Embryonic facial prominence (tissue), 1 donor: ENCODE results near the gene ZNF541.

ENCODE experiments used
- DNase-seq: peaks from one replicate; pipeline ENCODE4 v3.0.0-alpha.2; 2016; ENCODE audit errors: extremely low spot score

The ZNF541 gene, protein sequence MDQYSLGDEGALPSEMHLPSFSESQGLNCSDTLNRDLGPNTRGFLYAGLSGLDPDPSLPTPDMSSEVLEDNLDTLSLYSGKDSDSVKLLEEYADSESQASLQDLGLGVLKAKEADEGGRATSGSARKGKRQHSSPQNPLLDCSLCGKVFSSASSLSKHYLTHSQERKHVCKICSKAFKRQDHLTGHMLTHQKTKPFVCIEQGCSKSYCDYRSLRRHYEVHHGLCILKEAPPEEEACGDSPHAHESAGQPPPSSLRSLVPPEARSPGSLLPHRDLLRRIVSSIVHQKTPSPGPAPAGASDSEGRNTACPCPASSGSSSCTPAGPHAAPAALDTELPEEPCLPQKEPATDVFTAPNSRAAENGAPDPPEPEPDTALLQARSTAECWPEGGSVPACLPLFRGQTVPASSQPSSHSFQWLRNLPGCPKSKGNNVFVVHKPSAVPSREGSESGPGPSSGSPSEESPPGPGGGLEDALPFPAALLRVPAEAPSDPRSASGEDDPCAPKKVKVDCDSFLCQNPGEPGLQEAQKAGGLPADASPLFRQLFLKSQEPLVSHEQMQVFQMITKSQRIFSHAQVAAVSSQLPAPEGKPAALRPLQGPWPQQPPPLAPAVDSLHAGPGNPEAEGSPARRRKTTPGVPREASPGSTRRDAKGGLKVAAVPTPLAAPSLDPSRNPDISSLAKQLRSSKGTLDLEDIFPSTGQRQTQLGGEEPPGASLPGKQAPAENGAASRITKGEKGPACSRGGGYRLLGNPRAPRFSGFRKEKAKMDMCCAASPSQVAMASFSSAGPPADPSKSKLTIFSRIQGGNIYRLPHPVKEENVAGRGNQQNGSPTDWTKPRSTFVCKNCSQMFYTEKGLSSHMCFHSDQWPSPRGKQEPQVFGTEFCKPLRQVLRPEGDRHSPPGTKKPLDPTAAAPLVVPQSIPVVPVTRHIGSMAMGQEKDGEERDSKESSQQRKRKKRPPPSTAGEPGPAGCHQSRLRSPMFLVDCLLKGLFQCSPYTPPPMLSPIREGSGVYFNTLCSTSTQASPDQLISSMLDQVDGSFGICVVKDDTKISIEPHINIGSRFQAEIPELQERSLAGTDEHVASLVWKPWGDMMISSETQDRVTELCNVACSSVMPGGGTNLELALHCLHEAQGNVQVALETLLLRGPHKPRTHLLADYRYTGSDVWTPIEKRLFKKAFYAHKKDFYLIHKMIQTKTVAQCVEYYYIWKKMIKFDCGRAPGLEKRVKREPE (N-terminal part only)

GRCh38 chr19:47573071-47574026, at the start of gene ZNF541:
Gene ZNF541 (minus strand): TSS chr19:47573148. CDS start chr19:47555856, 17,292 bp downstream.
- DNase-seq, result no peak

DNA sequence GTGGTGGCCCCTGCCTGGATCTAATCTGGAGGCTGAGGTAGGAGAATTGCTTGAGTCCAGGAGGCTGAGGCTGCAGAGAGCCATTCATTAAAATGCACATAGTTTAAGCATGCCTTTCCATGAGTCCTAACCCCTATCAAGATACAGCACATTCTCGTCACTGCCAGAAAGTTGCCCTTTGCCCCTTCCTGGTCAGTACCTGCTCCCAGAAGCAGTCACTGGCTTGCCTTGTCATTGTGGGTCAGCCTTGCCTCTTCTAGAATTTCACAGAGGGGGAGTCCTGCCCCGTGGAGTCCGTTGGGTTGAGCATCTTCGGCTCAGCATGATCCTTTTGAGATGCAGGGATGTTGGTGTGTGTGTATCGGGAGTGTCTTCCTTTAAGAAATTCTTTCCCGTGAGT, 46.8 kb upstream of the ZNF541 start:
- DNase-seq, result no peak

DNA sequence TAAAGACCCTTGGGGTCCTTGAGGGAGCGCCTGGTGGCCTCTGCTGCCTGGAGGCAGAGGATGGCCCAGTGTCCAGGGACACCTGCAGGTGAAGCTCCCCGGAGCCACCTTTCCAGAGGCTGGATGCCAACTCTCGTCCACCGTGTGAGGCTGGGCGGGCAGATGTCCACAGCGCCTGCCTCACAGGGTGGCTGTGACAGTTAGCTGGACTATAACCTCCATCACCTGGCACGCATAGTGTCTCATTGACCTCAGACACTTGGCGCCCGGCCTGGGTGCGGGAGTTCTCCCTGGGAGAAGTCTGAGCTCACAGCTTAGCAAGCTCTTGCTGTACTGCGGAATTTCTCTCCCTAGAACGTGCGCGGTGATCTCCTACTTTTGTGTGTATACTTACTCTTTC, 45.8 kb upstream of the ZNF541 start:
- no peak for DNase-seq

DNA sequence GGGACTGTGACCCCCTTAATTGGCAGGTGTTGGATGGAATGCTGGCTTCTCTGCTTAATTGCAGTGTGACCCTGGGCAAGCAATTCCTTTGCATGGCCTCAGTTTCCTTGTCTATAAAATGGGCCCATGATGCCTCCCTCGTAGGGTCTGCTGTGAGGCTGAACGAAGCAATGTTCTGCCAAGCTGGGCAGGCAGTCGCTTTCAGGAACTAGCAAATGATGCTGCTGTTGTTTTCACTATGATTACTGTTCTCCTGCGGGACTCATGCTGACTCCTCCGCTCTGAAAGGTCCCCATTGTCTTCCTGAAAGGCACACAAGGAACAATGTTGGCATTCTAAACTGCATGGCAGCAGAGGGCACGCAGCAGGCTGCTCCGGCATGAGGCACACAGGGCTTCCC, 42.8 kb upstream of the ZNF541 start:
- no peak for DNase-seq

GRCh38 chr19:47615230-47615629, 42.3 kb upstream of the ZNF541 start:
- no peak for DNase-seq

DNA sequence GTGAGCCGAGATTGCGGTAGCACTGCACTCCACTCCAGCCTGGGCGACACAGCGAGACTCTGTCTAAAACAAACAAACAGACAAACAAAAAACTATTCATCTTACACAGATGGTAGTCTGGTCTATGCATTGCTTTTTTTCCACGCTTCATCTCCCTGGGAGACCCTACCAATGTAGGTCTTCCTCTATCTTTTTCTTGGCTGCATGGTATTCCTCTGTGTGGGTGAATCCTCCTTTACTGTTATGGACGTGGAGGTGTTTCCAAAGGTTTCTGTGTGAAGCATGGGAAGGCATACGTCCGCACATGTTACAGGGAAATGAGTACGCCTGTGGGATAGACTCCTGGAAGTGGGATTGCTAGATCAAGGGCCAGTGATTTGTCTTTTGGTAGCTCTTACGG, 41.6 kb upstream of the ZNF541 start:
- DNase-seq, result no peak

- DNase-seq, result no peak
Observed at GRCh38 chr19:47614021-47614295, 41.0 kb upstream of the ZNF541 start.

DNA sequence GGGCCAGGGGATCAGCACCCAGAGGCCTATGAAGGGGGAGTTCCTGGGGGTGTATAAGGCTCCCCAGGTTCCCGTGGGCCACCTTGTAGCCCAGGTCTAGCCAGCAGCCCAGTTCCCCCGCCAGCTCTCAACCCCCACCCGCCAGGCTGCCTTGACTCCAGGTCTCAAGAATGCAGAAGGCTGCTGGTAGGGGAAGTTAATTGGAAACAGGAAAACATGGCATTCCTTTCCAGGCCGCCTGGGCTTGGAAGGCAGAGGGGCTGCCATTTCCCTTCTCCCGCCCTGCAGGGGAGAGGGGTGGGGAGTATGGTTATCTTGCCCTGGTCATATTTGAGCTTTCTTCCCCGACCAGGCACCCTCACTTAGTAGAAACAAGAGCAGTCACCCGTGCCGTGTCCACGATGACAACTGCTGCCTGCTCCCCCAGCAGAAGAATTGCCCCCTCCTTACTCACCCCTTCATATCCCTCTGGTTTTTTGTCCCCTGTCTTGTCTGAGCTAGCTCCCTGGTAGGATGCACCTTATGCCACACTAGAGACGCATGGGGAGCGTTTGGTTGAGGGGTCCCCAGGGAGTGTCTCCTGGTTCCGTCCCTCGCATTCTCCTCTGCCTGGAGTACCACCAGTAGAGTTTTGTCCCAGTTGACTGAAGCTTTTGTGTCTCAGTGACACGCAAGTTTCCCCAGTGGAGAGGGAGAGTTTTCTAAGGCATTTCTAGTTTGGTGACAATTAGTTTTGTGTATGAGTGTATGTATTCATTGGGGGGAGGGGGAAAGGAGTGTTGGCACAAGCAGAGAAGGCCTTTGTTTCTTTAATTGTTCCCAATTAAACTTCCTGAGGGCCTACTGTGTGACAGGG, 40.4 kb upstream of the ZNF541 start:
- DNase-seq, result peak; percentile 70

DNA sequence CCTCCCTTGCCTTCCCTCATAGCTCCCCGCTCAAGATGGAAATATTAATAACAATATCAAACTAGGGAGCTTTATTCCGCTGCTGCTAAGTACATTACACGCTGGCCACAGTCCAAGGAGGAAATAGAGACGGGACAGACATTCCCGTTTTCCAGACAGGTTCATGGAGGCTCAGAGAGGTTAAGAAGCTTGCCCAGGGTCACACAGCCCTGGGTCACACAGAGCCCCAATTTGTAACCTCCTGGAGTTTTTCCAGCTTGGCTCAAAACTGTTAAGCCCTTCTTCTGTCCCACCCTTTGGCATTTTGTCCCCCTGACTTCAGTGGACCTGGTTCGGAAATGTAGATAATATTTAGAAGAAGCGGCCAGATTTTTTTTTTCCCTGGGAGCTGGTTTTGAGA, 38.0 kb upstream of the ZNF541 start:
- DNase-seq, result no peak

DNA sequence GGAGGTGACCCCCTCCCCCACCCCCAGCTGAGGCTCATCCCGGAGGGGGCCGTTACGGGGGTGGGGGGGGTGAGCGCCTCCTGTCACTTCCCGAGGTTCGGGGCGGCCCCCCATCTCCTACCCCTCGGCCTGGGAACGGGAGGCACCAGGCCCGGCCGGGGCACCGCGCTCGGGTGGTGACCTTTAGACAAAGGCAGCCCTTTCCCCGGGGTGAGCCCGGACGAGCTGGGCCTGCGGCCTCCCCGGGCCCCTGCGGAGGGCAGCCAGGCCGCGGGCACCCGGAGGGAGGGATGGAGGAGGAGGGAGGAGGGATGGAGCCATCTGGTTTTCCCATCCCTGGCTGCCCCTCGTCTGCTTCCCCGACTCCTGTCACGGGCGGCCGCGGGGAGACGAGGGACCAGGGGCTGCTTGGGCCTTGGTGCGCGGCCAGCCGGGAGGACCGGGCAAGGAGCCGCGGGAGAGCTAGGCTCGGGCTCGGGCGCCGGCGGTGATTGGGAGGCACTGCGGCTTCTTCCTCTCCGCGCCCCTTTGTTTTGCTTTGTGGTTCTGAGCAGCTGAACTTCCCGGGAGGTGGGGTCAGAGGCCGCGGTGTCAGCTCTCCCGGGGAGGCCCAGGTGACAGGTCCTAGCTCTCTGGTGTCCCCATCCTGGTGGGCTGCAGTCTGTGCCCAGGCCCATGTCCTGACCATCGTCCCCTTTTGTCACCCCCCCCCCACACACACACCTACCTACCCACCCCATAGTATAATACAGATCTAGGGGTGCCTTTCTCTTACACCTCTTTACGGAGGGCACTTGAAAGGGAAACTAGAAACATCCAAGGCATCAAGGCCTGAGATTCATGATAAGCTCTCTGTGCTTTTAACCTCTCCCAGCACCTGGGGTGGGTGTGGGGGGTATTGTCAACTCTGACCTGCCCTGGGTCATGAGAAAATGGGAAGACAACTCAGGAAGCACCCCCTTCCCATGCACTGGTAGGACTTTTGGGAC, 37.3 kb upstream of the ZNF541 start:
- no peak for DNase-seq

GRCh38 chr19:47608969-47609905, 36.3 kb upstream of the ZNF541 start, which contains the start of gene BICRA:
Gene BICRA (plus strand): TSS chr19:47609134. CDS start chr19:47673575, 64,441 bp downstream.
- peak; percentile 83 for DNase-seq

GRCh38 chr19:47608074-47608918, 35.3 kb upstream of the ZNF541 start:
- peak; percentile 90 for DNase-seq

GRCh38 chr19:47607564-47608073, 34.7 kb upstream of the ZNF541 start:
- no peak for DNase-seq

- no peak for DNase-seq
Observed at GRCh38 chr19:47603706-47604565, 31.0 kb upstream of the ZNF541 start.

DNA sequence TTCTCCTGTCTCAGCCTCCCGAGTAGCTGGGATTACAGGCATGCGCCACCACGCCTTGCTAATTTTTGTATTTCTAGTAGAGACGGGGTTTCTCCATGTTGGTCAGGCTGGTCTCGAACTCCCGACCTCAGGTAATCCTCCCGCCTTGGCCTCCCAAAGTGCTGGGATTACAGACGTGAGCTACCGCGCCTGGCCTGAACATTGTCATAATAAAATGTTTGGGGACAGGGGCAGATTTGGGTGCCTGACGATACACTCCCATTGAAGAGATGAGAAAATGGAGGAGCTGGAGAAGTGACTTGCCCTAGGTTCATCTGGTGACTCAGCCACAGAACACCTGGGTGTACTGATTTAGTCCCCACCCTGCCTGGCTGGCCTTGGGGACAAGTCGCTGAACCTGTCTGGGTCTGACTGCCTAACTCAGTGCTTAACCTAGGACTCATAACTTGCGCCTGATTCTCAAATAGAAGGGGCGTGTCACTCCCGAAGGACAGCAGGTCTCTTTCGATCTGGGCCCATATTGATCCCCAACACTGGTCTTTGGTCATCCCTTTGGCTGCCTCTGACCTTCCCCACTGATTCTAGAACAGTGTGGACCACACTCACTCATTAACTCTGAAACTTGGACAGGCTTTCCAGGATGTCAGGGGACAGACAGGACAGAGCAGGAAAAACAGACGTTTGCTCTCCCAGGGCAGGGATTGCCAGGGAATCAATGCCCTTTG, 28.4 kb upstream of the ZNF541 start:
- no peak for DNase-seq
